Colonic mucosa (tissue), 4 donors: ENCODE results near the gene NUP93. TPM values are rescaled to one million over a fixed set of nuclear protein-coding genes. Genes with fewer than 3 reads are reported as not detected.
A peak's percentile ranks its signal among the peaks of the same experiment; 100 is the strongest.

Source experiments
- DNase-seq: peaks from one replicate; pipeline ENCODE4 v3.0.0-alpha.2; 2020
- H3K27ac ChIP-seq: fragments of 200-600 bp; one replicate; pipeline ENCODE4 v1.8.0; 2021
- H3K27me3 ChIP-seq: fragments of 200-600 bp; one replicate; pipeline ENCODE4 v1.8.0; 2021
- H3K36me3 ChIP-seq: fragments of 200-600 bp; one replicate; pipeline ENCODE4 v1.8.0; 2021
- H3K4me1 ChIP-seq: fragments of 200-600 bp; one replicate; pipeline ENCODE4 v1.8.0; 2021; ENCODE audit warnings: mild to moderate bottlenecking
- H3K4me3 ChIP-seq: fragments of 200-600 bp; one replicate; pipeline ENCODE4 v1.8.0; 2021
- H3K9ac ChIP-seq, 2 donors: one replicate each; pipeline ENCODE4 v1.7.0; 2013; ENCODE audit warnings: control low read depth in 2 of 2, low read depth in 2 of 2, low read length in 2 of 2
- H3K9me3 ChIP-seq: fragments of 200-600 bp; one replicate; pipeline ENCODE4 v1.8.0; 2021
- CTCF ChIP-seq: fragments of 200-600 bp; IDR thresholded peaks from one replicate; pipeline ENCODE4 v1.8.0; 2022; ENCODE audit warnings: antibody characterized with exemption, mild to moderate bottlenecking
- intact Hi-C: fragments of 100-400 bp; cut with DNase I; formaldehyde crosslinking; loops from one replicate; pipeline ENCODE4 v1.14.1; 2022
- total RNA-seq, 2 donors: library from RNA; stranded (reverse); fragmentation: NEBNext Ultra II Directional in 1 of 2; extraction: Animal tissue kit (Norgen Biotek cat#: 25700) in 1 of 2; gene quantifications; one replicate each; pipeline ENCODE4 v1.2.1, GENCODE V29; 2021
- donor health status: healthy.
- donor health status: DM: no; HTN: no; CAD: no.
- donor health status: DM: no; HTN: no; CAD: no.

Gene NUP93
- total RNA-seq, 2 donors from 2014 or later = 33.0 to 79.2 TPM

GRCh38 chr16:56728980-56729734 lies 772 bp upstream of the NUP93 start:
- no peak for TF ChIP-seq CTCF
- intact Hi-C loops = no loop called here
- Histone ChIP-seq H3K4me1 (no peaks in the 10 kb centered on the region), H3K9me3 (no peaks in the 10 kb centered on the region), H3K27ac (peak overlapping the region; percentile 58), H3K36me3 (no peaks in the 10 kb centered on the region), H3K27me3 (no peaks in the 10 kb centered on the region), H3K9ac (peak overlapping the region; percentile 68 to 83), H3K4me3 (peak overlapping the region; percentile 95)
- DNase-seq = no peak

GRCh38 chr16:56732366-56732765 lies 2.4 kb downstream of the NUP93 start:
- Histone ChIP-seq H3K27ac (no peak overlapping the region), H3K9ac (no peak overlapping the region), H3K36me3 (no peaks in the 10 kb centered on the region), H3K4me1 (no peaks in the 10 kb centered on the region), H3K27me3 (no peaks in the 10 kb centered on the region), H3K4me3 (no peak overlapping the region), H3K9me3 (no peaks in the 10 kb centered on the region)
- no peak for TF ChIP-seq CTCF
- intact Hi-C loops = no loop called here
- no peak for DNase-seq

GRCh38 chr16:56732832-56733231 lies 2.9 kb downstream of the NUP93 start:
- H3K27ac ChIP-seq = no peak overlapping the region
- no peak overlapping the region for H3K9ac ChIP-seq
- H3K4me1 ChIP-seq = no peaks in the 10 kb centered on the region
- intact Hi-C loops = no loop called here
- H3K9me3 ChIP-seq = no peaks in the 10 kb centered on the region
- no peaks in the 10 kb centered on the region for H3K36me3 ChIP-seq
- H3K27me3 ChIP-seq = no peaks in the 10 kb centered on the region
- no peak for DNase-seq
- no peak for TF ChIP-seq CTCF
- H3K4me3 ChIP-seq = no peak overlapping the region

GRCh38 chr16:56734429-56734828 lies 4.5 kb downstream of the NUP93 start:
- Histone ChIP-seq H3K36me3 (no peaks in the 10 kb centered on the region), H3K4me3 (no peak overlapping the region), H3K9me3 (no peaks in the 10 kb centered on the region), H3K9ac (no peak overlapping the region), H3K27ac (no peak overlapping the region), H3K27me3 (no peaks in the 10 kb centered on the region), H3K4me1 (no peaks in the 10 kb centered on the region)
- intact Hi-C loops = no loop called here
- no peak for DNase-seq
- TF ChIP-seq CTCF = no peak

- H3K9me3 ChIP-seq = no peaks in the 10 kb centered on the region
- H3K27me3 ChIP-seq = no peaks in the 10 kb centered on the region
- no peak for DNase-seq
- H3K4me3 ChIP-seq = no peak overlapping the region
- H3K27ac ChIP-seq = no peak overlapping the region
- H3K36me3 ChIP-seq = no peaks in the 10 kb centered on the region
- intact Hi-C loops = no loop called here
- H3K4me1 ChIP-seq = no peaks in the 10 kb centered on the region
- TF ChIP-seq CTCF = no peak
- H3K9ac ChIP-seq = no peak overlapping the region
Measured at GRCh38 chr16:56736476-56736875, 6.5 kb downstream of the NUP93 start.
